T follicular helper cell (primary cell): ENCODE results near the gene PCDHGB7.
"Not testable (repeated sequence)": the region's sequence is repeated elsewhere in the genome, so short reads cannot be mapped to it uniquely, and the experiment has no call there.

Experiments
- DNase-seq: peaks from one replicate; pipeline ENCODE4 v3.0.0-alpha.2; 2020; ENCODE audit warnings: low read depth

PCDHGB7 gene

DNA sequence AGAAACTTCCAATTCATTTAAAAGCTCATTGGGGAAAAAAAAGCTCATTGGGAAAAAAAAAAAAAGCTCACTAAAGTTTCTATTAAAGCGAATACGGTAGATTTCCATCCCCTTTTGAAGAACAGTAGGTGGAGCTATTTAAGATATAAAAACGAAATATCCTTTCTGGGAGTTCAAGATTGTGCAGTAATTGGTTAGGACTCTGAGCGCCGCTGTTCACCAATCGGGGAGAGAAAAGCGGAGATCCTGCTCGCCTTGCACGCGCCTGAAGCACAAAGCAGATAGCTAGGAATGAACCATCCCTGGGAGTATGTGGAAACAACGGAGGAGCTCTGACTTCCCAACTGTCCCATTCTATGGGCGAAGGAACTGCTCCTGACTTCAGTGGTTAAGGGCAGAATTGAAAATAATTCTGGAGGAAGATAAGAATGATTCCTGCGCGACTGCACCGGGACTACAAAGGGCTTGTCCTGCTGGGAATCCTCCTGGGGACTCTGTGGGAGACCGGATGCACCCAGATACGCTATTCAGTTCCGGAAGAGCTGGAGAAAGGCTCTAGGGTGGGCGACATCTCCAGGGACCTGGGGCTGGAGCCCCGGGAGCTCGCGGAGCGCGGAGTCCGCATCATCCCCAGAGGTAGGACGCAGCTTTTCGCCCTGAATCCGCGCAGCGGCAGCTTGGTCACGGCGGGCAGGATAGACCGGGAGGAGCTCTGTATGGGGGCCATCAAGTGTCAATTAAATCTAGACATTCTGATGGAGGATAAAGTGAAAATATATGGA is 13.0 kb downstream of the PCDHGB7 start, which contains the start of gene PCDHGA12:
Gene PCDHGA12 (plus strand): TSS at position 176 of the 782 bp plus-strand sequence. CDS start 253 bp downstream, at position 429.
- no peak for DNase-seq

- no peak for DNase-seq
Observed at GRCh38 chr5:141431286-141431685, 13.8 kb downstream of the PCDHGB7 start.

- DNase-seq, result not testable (repeated sequence)
Observed at GRCh38 chr5:141432308-141432707, 14.8 kb downstream of the PCDHGB7 start.

DNA sequence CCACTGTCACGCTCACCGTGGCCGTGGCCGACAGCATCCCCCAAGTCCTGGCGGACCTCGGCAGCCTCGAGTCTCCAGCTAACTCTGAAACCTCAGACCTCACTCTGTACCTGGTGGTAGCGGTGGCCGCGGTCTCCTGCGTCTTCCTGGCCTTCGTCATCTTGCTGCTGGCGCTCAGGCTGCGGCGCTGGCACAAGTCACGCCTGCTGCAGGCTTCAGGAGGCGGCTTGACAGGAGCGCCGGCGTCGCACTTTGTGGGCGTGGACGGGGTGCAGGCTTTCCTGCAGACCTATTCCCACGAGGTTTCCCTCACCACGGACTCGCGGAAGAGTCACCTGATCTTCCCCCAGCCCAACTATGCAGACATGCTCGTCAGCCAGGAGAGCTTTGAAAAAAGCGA is 15.2 kb downstream of the PCDHGB7 start:
- DNase-seq, result not testable (repeated sequence)

GRCh38 chr5:141434006-141434405 is 16.5 kb downstream of the PCDHGB7 start:
- DNase-seq, result no peak

DNA sequence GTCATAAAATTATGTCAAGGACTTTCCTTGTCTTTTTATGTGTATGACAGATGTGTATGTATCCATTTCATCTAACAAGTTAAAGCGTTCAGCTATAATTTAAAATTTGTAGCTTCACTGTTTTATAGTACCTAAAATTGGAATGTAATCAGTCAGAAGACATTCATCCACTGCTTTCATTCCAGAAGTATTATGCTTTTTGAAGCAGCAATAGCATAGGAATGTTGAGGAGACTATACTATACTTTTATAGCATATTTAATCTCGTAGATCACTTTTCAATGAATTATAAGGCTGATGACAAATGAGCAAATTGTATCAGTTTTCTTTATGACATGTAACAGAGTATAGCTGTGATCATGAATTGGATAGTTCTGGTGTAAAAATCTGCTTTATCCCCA is 19.7 kb downstream of the PCDHGB7 start:
- DNase-seq, result no peak

DNA sequence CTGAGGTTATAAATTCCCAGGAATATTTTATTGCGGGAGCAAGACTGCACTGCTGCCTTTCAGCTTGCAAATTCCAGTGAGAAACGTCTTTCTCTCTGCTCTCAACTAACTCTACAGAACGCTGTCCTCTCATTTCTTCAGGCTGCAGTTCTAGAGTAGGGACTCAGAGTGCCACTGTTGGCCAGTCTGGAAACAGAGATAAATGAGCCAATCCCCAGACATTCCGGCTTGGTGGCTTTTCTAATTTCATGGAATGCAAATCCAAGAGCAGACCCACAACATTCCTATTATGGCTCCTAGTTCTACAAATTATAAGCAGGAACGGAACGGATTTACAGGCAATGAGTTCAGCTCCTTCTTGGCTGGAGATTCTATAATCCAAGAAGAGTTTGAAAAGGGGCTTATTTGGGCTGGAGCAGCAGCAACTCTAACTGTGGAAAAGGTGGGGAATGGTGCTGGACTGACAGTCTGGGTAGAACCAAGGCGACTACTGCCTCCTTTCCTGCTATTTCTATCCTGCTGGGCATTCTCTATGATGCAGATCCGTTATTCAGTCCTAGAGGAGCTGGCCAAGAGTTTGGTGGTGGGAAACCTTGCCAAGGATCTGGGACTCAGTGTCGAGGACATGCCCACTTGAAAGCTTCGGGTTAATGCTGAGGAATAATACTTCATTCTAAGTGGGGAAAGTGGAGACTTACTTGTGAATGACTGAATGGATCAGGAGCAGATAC is 22.1 kb downstream of the PCDHGB7 start:
- DNase-seq, result no peak

DNA sequence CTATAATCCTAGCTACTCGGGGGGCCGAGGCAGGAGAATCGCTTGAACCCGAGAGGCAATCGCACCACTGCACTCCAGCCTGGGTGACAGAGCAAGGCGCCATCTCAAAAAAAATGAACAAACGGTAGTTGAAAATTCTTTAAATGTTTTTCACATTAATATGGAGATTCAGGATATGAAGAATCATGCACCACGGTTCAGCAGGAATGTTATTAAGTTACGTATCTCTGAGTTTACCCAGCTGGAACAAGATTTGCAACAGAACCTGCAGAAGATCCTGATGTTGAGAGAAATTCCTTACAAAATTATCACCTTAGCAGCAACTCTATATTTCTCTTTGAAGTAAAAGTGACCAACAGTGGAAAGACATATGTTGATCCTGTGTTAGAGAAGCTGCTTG is 22.9 kb downstream of the PCDHGB7 start:
- no peak for DNase-seq

GRCh38 chr5:141441571-141442170 is 24.2 kb downstream of the PCDHGB7 start:
- no peak for DNase-seq

DNA sequence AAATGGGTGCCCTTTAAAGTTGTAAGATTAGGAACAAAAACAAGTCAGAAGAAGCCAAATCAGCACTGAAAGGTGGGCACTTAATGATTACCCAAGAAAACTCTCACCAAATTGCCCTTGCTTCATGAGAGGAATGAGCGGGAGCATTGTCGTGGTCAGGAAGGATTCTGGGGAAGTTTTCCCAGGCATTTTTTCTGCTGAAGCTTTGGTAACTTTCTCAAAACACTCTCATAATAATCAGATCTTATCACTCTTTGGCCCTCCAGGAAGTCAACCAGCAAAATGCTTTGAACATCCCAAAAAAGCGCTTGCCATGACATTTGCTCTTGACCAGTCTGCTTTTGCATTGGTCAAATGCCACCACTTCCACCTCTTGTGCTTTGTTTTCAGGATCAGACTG is 47.9 kb downstream of the PCDHGB7 start:
- DNase-seq, result no peak
